Omental fat pad (tissue), 4 donors: ENCODE data around the gene NOTCH1. TPM values are rescaled to one million over a fixed set of nuclear protein-coding genes. Genes with fewer than 3 reads are reported as not detected.

Experiments
- ATAC-seq: fragments of 150-250 bp; one replicate; pipeline ENCODE4 v1.9.1; 2016; ENCODE audit warnings: mild to moderate bottlenecking, moderate library complexity; ENCODE audit not compliant: low FRiP score
- DNase-seq: peaks from one replicate; pipeline ENCODE4 v3.0.0-alpha.2; 2019; ENCODE audit warnings: low spot score
- CTCF ChIP-seq, 3 donors: fragments of 450-650 bp; IDR thresholded peaks; one replicate each; pipeline ENCODE4 v1.5.1; 2016 to 2017; ENCODE audit warnings: antibody characterized with exemption in 3 of 3, mild to moderate bottlenecking in 3 of 3, moderate library complexity in 2 of 3
- total RNA-seq, 4 donors: library from RNA; depleted of rRNA; stranded (reverse); fragments of >200 nt; gene quantifications; one replicate each; pipeline ENCODE4 v1.1.0, GENCODE V29; 2016

The NOTCH1 gene
- total RNA-seq, 4 donors from 2014 or later, result 10.4 to 61.8 (median 55.1) TPM

- ATAC-seq (no peak), DNase-seq (no peak)
- no peak for TF ChIP-seq CTCF (IDR thresholded peaks at IDR 0.05)
Observed at GRCh38 chr9:136462664-136463063, 83.2 kb downstream of the NOTCH1 start.

GRCh38 chr9:136460772-136461325, 85.0 kb downstream of the NOTCH1 start:
- DNase-seq (no peak), ATAC-seq (no peak)
- no peak for TF ChIP-seq CTCF (IDR thresholded peaks at IDR 0.05)

GRCh38 chr9:136459425-136459824, 86.4 kb downstream of the NOTCH1 start:
- DNase-seq (no peak), ATAC-seq (no peak)
- TF ChIP-seq CTCF (IDR thresholded peaks at IDR 0.05), result no peak

- no peak for TF ChIP-seq CTCF (IDR thresholded peaks at IDR 0.05)
- ATAC-seq, result no peak
Observed at GRCh38 chr9:136457326-136457725, 88.5 kb downstream of the NOTCH1 start.

GRCh38 chr9:136456258-136456657, 89.6 kb downstream of the NOTCH1 start:
- ATAC-seq, result no peak
- TF ChIP-seq CTCF (IDR thresholded peaks at IDR 0.05), result no peak
- DNase-seq, result no peak

More at GRCh38 chr9:136457326-136457725, 88.5 kb downstream of the NOTCH1 start:
- DNase-seq, result no peak

GRCh38 chr9:136455043-136456002, 90.5 kb downstream of the NOTCH1 start:
- no peak for DNase-seq
- no peak for ATAC-seq
- no peak for TF ChIP-seq CTCF (IDR thresholded peaks at IDR 0.05)
